Islet precursor cell (in vitro differentiated cells): ENCODE measurements around the gene STOX2.
"Not testable (repeated sequence)": the region's sequence is repeated elsewhere in the genome, so short reads cannot be mapped to it uniquely, and the experiment has no call there.

ENCODE experiments used
- DNase-seq: peaks from one replicate; pipeline ENCODE4 v3.0.0-alpha.2; 2018

The STOX2 gene

DNA sequence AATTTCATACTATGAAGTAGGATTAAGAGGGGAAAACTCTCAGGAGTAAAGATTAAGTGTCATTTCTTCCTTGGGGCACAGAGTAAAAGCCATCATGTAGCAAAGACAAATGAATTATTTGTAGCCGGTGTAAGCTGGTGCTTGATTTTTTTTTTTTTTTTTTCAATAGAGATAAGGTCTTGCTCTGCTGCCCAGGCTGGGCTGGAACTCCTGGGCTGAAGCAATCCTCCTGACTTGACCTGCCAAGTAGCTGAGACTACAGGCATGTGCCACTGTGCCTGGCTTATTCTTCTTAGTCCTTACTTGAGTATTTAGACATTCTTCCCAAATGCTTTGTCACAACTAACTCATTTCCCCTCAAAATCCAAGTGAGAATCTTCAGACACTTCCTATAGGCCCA lies 125.7 kb downstream of the STOX2 start:
- DNase-seq, result no peak

DNA sequence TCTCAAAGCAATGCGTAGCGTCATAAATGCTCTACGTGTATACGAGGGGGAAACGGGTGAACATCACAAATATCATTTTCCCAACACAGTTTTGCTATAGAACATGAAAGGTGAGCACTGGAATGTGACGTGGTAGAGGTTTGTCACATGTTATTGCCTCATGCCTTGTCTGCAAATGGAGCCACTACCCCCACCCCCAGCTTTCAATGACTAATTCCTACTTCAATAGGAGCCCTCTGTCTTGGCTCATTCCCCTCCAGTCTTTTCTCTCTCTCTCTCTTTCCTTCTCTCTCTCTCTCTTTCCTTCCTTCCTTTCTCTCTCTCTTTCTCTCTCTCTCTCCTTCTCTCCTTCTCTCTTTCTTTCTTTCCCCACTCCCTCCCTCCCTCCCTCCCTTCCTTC lies 127.0 kb downstream of the STOX2 start:
- no peak for DNase-seq

- DNase-seq, result no peak
Observed at GRCh38 chr4:184039963-184040383, 134.9 kb downstream of the STOX2 start.

DNA sequence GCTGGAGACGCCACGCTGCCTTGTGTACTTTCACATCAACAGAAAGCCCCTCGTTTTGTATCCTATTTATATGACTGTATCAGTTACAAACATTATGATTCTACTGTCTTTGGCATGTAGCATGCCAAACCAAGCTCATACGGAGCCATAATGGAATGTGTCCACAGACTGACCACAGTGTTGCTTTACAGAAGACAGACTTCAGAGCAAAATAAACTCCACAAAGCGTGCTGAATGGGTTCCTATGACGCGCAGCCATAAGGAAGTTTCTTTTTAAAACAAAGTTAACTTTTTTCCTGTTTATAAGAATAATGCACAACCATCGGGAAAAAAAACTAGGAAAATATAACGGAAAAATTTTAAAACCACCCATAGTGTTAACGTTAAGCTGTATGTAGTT lies 136.0 kb downstream of the STOX2 start:
- no peak for DNase-seq

DNA sequence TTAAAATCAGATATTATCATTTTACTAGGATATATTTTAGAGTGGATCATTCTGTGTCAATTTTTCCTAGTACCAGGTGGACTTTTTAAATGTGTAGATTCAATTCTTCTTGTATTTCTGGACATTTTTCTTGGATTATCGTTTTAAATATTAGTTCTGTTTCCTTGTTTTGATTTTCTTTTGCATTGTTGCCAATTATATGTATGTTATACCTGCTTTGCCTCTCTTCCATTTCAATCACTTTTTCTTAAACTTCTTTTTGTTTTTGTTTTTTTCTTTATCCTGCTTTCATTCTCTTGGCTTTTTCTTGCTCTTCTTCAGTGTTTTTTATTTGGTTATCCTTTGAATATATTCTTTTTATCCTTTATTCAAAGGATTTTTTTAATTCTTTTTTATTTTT lies 141.0 kb downstream of the STOX2 start:
- no peak for DNase-seq

- DNase-seq, result not testable (repeated sequence)
Observed at GRCh38 chr4:184051262-184051661, 146.2 kb downstream of the STOX2 start.

DNA sequence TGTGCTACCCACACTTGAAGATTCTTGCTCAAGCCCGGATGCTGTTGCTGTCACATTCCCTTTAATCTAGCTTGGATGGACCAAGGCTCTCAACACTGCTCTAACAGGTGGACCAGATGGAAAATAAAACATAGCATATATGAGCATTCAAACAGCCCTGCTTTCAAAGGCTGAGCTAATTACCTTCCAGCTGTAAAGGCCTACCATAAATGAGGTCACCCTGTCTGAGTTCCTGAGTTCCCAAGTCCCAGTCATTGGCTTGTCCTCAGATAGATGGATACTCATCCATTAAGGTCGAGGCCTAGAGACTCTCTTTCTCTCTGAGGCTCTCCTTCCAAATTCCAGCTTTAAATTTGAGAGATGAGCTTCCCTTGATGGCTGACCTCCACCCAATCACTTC lies 147.5 kb downstream of the STOX2 start:
- DNase-seq, result no peak

DNA sequence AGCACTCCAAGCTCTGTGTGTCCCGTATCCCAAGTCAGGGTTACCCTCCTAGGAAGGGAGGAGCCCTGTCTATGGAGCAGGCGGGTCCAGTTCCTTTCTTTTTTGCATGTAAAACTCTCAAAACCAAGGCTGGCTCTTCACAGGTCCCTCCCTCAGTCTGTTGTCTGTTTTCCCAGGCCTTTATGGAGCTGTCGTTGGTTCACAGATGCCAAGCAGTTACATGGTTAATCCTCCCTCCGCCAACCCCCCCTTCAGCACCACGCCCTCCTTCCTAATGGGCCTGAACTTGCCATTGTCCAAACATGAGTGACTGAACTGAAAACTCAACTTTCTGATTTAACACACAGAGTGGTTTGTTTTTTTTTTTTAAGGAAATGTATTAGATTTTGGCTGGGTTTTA lies 148.3 kb downstream of the STOX2 start:
- DNase-seq, result no peak

DNA sequence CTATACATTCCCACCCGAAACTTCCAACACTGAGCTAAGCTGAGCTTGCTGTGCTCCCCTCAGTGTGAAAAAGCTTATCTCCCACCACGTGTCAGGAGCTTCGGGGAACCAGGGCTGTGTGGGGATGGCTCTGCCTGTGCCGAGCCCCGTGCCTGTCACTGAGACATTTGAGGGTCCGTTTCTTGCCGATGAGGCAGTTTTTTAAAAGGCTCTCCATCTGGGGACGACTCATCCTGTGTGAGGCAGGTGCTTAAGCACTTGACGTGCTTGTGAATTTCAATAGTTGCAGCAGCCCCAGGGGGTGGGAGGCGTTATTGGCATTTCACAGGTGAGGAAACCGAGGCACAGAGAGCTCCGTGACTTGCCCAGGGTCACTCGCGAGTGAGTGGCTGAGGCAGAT lies 151.8 kb downstream of the STOX2 start:
- DNase-seq, result no peak

DNA sequence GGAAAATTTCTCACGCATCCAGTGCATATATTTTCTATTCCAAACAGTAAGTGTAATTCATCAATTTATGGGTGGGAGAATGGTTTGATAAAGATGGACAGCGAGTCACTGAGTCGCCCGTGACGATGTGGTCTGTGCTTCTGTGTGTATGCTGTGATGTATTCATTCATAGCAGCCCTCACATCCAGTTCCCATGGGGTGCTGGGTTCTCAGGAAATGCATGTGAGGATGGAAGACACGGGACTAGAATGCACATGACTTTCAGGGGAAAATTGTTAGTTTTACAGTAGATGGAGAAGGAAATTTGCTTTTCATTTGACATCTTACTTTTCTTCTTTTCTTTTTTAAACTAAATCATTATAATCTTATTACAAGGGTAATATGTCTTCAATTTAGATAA lies 152.9 kb downstream of the STOX2 start:
- DNase-seq, result no peak

DNA sequence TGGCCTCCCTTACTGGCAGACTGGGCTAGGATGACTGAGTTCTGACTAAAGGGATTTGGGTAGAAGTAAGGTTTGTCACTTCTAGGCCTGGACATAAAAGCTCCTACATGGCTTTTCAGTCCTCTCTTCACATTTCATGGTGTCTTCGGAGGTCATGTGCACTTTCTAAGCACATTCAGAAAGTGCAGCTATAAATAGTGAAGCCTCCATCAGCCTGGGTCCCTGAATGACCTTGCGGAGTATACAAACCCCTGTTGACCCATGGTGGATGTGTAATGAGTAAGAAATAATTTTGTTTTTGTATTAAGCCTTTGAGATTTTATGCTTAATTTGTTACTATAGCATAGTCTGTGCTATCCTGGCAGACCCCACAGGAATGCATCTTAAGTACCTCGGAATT lies 154.0 kb downstream of the STOX2 start:
- DNase-seq, result no peak

GRCh38 chr4:184061582-184061981 lies 156.5 kb downstream of the STOX2 start:
- DNase-seq, result no peak

GRCh38 chr4:184062769-184063168 lies 157.7 kb downstream of the STOX2 start:
- no peak for DNase-seq

- DNase-seq, result no peak
Observed at GRCh38 chr4:184064877-184065276, 159.8 kb downstream of the STOX2 start.

GRCh38 chr4:184066584-184067300 lies 161.6 kb downstream of the STOX2 start:
- no peak for DNase-seq

GRCh38 chr4:184067931-184068554 lies 162.9 kb downstream of the STOX2 start:
- DNase-seq, result no peak
